HG02642 (cell line): ENCODE results near the gene TICAM2.
A peak's percentile ranks its signal among the peaks of the same experiment; 100 is the strongest.

Experiments used
- ATAC-seq: cut with Tn5 transposase; IDR thresholded peaks from one replicate; pipeline ENCODE4 v1.9.1; 2021; ENCODE audit warnings: mild to moderate bottlenecking; ENCODE audit not compliant: unreplicated experiment, poor library complexity

TICAM2 gene

GRCh38 chr5:115575167-115576070 lies 26.9 kb downstream of the TICAM2 start:
- ATAC-seq: peak; percentile 42

- no peak for ATAC-seq
Measured at GRCh38 chr5:115573133-115573532, 29.1 kb downstream of the TICAM2 start.

GRCh38 chr5:115571441-115571878 lies 30.8 kb downstream of the TICAM2 start:
- ATAC-seq: no peak

GRCh38 chr5:115568668-115569067 lies 33.6 kb downstream of the TICAM2 start:
- no peak for ATAC-seq

GRCh38 chr5:115565233-115565632 lies 37.0 kb downstream of the TICAM2 start:
- ATAC-seq: no peak

- no peak for ATAC-seq
Measured at GRCh38 chr5:115561176-115561575, 41.1 kb downstream of the TICAM2 start.

GRCh38 chr5:115559524-115559923 lies 42.8 kb downstream of the TICAM2 start:
- no peak for ATAC-seq

- no peak for ATAC-seq
Measured at GRCh38 chr5:115558388-115558956, 43.8 kb downstream of the TICAM2 start.

GRCh38 chr5:115557667-115558387 lies 44.5 kb downstream of the TICAM2 start:
- ATAC-seq: no peak

- no peak for ATAC-seq
Measured at GRCh38 chr5:115556276-115556675, 46.0 kb downstream of the TICAM2 start.

GRCh38 chr5:115555084-115555633 lies 47.1 kb downstream of the TICAM2 start:
- ATAC-seq: no peak

GRCh38 chr5:115553082-115553481 lies 49.2 kb downstream of the TICAM2 start:
- no peak for ATAC-seq

- ATAC-seq: no peak
Measured at GRCh38 chr5:115551415-115551814, 50.9 kb downstream of the TICAM2 start.

- ATAC-seq: no peak
Measured at GRCh38 chr5:115549154-115549553, 53.1 kb downstream of the TICAM2 start.

GRCh38 chr5:115548683-115549082 lies 53.6 kb downstream of the TICAM2 start:
- ATAC-seq: no peak

GRCh38 chr5:115545351-115545882 lies 56.9 kb downstream of the TICAM2 start:
- ATAC-seq: no peak

GRCh38 chr5:115544436-115545350 lies 57.6 kb downstream of the TICAM2 start, which contains the start of gene FEM1C:
FEM1C (minus strand) TSS chr5:115544775; CDS start chr5:115543493, 1,282 bp downstream.
- peak; percentile 97 for ATAC-seq

GRCh38 chr5:115544043-115544435 lies 58.2 kb downstream of the TICAM2 start:
- ATAC-seq: peak; percentile 15

GRCh38 chr5:115543365-115544042 lies 58.8 kb downstream of the TICAM2 start:
- peak; percentile 36 for ATAC-seq
